Activated CD4-positive, alpha-beta T cell treated with anti-CD3 and anti-CD28 coated beads, Interleukin-2, Interleukin-6, amounts not matched to agents 100 ng/mL and 50 ng/mL, durations not matched to agents 16 hours and 8 hours (primary cell): ENCODE results near the gene IPO4.

Experiments used
- DNase-seq: peaks from one replicate; pipeline ENCODE4 v3.0.0-alpha.2; 2020

Gene IPO4

DNA sequence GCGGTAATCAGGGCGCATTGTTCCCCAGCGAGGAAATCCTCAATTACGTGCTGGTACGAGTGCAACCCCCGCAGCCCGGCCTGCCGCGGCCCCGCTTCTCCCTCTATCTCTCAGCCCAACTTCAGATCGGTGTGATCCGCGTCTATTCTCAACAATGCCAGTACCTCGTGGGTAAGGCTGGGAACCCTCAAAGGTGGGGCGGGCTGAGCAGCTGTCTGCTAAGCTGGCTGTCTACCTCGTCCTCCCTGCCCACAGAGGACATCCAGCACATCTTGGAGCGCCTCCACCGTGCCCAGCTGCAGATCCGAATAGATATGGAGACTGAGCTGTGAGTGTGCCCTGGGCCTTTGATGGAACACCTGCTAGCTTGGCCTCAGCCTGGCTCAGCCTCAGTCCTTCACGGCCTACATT lies 15.7 kb downstream of the IPO4 start:
- no peak for DNase-seq

DNA sequence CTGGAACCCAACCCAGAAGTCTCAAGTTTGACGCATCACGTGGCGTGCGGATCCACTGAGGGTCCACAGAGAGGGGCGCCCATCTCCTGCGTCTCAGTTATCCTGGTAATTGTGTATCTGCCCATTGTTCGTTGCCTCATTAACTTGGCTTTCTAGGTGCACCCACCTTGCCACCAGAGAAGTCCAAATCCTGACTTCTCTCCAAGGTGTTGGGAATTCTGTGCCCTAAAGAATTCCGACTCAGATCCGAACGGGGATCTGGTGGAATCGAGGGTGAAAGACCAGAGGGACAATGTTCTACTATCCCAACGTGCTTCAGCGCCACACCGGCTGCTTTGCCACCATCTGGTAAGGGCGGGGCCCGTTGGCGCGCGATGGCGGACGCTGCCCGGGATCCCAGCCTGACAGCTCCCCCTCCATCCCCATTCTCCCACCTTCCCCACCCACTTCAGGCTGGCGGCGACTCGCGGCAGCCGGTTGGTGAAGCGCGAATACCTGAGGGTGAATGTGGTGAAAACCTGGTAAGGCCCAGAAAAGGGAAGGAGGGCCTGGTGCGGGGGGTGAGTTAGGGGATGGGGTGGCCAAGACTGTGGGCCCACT lies 16.3 kb downstream of the IPO4 start:
- DNase-seq: no peak

DNA sequence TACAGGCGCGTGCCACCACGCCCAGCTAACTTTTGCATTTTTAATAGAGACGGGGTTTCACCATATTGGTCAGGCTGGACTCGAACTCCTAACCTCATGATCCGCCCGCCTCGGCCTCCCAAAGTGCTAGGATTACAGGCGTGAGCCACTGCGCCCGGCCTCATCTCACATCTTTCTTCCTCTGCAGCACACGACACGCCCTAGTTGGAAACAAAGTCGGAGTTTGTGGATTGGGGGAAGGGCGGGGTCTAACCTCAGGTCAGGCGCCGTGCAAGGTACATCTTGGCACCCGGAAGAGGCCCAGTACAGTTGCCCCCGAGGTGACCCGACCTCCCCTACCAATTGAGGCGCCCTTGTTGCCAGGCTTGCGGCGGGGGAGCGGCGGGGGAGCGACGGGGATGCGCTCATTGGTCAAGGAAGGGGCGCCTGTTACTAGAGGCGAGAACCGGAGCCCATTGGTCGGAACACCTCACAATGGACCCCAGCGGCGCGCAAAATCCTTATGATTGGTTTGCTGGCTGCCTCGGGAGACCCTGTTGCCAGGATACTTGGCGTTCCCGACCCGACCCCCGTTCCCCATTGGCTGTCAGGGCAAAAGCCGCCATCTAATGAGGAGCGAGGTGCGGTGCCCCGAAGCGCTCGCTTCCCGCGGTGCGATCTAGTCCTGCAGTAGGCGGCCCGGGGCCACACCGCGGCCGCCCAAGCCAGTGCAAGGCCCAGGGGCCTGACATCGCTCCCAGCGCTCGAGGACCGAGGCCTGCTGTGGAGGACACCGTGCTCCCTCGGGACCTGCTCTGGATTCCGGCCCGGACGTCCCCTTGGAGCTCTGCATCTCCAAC lies 17.0 kb downstream of the IPO4 start, which contains the start of gene REC8:
REC8 (plus strand) TSS at position 659 of the 839 bp plus-strand sequence. CDS start 473 bp downstream, outside the sequence.
- DNase-seq: peak; percentile 73

DNA sequence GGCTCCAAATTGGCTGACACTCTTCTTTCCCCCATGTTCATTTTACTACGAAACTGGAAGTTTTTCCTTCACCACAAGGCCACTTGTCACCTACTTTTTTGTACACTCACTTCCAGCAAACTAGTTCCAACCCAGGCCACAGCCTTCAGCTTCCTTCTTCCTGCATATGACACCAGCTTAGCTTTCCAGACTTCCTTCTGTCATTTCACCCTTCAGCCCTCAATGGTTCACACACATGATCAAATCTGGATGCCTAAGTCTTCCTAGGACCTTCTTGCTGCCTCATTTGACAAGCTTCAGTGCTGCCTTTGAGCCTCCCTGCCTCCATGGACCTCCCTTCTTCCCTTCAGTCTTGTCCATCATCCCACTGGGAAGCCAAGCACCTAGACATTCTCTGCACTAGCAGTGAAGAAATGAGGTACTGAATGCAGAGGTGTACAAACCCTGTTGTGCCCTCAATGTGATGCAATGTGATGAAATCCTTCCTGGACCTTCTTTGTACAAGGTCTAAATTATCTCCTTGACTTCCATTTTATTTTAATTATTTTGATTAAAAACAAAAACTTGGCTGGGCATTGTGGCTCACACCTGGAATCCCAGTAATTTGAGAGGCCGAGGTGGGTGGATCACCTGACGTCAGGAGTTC lies 21.0 kb downstream of the IPO4 start:
- no peak for DNase-seq

DNA sequence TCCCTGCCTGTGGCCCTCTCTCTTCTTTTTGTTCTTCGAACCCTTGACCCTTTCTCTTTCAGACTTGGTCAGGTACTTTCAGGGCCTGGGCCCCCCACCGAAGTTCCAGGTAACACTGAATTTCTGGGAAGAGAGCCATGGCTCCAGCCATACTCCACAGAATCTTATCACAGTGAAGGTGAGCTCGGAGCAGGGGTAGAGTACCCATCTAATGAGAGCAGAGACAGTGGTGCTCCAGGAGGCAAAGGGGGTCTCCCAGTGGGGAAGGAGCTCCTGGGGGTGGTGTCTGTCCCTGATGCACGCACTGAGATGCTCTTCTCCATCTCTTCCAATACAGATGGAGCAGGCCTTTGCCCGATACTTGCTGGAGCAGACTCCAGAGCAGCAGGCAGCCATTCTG lies 22.8 kb downstream of the IPO4 start:
- no peak for DNase-seq

DNA sequence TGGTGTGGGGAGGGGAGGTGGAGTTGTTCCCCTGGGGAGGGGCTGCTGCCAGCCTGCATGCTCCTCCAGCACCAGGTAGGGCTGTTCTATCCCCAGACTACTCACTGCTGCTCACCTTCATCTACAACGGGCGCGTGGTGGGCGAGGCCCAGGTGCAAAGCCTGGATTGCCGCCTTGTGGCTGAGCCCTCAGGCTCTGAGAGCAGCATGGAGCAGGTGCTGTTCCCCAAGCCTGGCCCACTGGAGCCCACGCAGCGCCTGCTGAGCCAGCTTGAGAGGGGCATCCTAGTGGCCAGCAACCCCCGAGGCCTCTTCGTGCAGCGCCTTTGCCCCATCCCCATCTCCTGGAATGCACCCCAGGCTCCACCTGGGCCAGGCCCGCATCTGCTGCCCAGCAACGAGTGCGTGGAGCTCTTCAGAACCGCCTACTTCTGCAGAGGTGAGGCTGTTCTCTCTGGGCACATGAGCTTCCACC lies 24.1 kb downstream of the IPO4 start:
- DNase-seq: no peak

DNA sequence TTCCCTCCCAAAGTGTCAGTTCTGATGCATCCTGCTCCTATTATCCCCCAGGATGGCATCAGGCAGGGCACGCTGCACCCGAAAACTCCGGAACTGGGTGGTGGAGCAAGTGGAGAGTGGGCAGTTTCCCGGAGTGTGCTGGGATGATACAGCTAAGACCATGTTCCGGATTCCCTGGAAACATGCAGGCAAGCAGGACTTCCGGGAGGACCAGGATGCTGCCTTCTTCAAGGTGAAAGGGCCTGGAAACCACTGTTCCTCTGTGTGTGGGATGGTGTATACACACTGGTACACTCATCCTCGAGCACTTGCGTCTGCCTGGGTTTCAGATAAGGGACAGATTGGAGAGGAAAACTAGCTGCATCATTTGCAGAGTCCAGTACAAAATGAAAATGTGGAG lies 26.5 kb downstream of the IPO4 start:
- no peak for DNase-seq

DNA sequence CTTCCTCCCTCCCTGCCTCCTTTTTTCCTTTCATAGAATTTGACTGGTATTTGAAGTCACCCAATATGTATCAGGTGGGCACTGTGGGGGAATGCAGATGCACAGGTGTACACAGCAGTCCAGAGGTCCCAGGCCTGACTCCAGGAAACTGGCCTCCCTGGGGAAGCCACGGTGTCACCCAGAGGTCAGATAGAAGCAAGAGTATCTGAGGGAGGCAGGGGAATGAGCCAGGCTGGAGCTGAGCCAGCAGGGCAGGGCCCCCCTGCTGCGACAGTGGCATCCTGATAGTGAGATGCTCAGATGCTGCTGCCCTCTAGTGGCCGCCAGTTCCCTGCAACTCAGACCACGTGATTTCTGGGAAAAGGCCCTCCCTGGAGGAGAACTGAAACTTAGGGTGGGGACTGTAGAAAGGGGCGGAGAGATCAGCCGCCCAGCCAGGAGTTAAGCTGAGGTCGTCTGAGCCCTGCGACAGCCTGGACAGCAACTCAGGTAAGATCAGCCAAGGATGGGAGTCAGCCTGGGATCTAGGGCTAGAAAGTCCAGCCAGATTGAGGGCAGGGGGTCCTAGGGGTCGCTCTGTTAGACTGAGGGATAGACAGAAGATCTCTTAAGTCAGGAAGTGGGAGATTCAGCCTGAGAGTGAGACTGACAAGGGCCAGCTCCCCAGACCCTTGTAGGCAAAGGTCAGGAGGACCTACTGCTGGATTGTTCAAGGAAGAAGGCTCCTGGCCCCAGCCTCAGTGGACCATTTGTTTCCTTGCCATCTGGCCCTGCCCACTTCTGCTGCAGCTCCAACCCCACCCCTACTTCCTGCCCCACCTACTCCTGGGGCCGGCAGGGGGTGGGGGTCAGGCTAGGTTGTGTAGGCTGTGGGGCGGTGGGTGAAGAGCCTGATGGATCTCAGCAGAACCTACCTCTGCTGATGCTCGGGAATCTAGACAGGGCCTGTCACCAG lies 27.5 kb downstream of the IPO4 start, which contains the start of gene IRF9:
IRF9 (plus strand) TSS at position 416 of the 955 bp plus-strand sequence. CDS start 880 bp downstream, outside the sequence.
- peak; percentile 98 for DNase-seq

DNA sequence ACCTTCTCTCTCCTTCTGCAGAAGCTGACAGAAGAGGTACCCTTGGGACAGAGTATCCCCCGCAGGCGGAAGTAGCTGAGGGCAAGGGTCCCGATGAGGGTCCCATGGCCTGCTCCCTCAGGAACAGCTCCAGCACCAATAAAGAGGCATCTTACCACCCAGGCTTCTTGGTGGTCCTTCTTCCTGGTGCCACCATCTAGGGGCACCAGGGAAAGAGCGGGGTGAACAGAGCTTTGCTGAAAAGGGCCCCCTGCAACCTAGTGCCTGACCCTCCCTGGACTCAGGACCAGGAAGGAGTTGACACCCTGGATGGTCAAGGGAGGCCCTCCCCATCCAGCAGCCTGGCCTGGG lies 28.1 kb downstream of the IPO4 start:
- no peak for DNase-seq

DNA sequence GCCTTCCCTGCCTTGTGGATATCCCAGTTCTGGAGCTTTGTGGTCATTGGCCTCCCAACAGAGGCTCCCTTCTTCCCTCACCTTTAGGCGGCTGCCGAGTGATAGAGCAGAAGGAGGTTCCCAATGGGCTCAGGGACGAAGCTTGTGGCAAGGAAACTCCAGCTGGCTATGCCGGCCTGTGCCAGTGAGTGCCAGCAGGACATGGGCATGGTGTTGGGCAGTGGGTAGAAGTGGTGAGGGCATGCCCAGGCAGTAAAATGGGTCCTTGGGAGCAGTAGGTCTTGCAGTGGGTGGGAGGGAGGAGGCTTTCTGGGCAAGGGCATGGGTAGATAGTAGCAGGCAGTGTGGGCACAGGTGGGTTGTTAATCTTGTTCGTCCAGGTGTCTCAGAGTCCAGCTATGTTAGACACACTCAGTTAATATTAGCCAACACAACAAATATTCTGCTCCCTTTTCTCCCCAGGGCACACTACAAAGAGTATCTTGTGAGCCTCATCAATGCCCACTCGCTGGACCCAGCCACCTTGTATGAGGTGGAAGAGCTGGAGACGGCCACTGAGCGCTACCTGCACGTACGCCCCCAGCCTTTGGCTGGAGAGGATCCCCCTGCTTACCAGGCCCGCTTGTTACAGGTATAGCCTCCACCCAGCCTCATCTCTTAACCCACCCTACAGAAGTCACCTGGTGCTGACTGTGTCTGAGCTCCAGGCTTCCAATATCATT lies 28.7 kb downstream of the IPO4 start:
- no peak for DNase-seq

DNA sequence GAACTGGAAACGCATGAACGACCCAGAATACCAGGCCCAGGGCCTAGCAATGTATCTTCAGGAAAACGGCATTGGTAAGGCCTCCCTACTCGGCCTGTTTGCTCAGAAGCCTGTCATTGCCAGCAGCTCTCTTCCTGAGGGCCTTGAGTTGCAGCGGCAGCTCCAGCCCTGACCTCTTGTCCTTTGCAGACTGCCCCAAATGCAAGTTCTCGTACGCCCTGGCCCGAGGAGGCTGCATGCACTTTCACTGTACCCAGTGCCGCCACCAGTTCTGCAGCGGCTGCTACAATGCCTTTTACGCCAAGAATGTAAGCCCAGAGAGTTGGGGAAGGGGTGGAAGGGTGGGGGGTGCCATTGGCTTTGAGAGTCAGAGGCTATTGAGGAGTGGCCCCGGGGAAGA lies 31.3 kb downstream of the IPO4 start:
- no peak for DNase-seq

DNA sequence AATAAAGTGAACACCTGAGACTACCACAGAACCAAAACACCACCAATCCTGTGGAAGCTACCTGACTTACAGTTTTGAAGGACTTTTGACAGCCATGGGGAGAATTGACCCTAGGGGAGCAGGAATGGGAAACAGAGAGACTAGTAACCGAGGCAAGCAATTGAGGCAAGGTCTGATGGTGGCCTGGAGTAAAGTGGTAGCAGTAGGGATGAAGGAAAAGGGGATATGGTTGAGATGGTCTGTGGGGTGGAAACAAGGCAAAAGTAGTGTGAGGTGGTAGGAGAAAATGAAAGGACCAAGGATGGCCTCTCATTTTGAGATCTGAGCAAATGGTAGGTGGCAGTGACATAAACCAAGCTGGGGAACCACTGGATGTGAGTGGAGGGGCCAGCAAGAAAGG lies 31.8 kb downstream of the IPO4 start:
- DNase-seq: no peak

DNA sequence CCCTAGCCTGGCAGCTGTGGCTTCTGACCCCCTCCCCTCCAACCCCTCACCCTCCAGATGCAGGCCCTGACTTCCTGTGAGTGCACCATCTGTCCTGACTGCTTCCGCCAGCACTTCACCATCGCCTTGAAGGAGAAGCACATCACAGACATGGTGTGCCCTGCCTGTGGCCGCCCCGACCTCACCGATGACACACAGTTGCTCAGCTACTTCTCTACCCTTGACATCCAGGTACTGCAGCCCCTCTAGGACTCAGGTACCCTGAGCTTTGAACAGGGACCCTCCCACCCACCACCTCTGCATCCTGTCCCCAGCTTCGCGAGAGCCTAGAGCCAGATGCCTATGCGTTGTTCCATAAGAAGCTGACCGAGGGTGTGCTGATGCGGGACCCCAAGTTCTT lies 33.5 kb downstream of the IPO4 start:
- no peak for DNase-seq

DNA sequence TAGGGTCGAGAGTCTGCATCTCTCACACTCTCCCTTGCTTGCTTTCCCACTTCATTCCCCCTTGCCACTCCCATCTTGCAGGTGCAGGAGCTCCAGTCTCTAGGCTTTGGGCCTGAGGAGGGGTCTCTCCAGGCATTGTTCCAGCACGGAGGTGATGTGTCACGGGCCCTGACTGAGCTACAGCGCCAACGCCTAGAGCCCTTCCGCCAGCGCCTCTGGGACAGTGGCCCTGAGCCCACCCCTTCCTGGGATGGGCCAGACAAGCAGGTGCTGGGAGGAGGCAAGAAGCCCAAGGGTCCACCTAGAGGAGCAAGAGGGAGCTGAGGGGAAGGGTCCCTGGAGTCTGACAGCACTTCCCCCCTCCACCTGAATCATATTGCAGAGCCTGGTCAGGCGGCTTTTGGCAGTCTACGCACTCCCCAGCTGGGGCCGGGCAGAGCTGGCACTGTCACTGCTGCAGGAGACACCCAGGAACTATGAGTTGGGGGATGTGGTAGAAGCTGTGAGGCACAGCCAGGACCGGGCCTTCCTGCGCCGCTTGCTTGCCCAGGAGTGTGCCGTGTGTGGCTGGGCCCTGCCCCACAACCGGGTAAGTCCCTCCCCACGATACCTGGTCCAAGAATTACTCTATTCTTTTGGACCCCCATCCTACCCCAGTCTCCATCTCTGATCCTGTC lies 37.1 kb downstream of the IPO4 start:
- DNase-seq: no peak

DNA sequence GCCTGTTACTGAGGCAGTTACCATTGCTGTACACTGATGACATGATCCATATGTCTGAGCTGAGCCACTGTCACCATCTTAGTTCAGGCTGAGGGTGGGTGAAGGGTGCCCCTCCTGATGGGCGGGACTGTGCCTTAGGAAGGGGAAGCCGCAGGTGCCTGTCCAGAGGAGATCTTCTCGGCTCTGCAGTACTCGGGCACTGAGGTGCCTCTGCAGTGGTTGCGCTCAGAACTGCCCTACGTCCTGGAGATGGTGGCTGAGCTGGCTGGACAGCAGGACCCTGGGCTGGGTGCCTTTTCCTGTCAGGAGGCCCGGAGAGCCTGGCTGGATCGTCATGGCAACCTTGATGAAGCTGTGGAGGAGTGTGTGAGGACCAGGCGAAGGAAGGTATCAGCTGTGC lies 37.6 kb downstream of the IPO4 start:
- no peak for DNase-seq

DNA sequence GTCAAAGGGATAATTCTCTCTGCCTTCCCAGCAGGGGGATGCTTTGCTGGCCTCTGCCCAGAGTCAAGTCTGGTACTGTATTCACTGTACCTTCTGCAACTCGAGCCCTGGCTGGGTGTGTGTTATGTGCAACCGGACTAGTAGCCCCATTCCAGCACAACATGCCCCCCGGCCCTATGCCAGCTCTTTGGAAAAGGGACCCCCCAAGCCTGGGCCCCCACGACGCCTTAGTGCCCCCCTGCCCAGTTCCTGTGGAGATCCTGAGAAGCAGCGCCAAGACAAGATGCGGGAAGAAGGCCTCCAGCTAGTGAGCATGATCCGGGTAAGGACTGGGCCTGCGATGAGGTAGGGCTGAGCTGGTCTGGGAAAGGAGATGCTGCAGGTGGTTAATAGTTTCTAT lies 38.0 kb downstream of the IPO4 start:
- no peak for DNase-seq

DNA sequence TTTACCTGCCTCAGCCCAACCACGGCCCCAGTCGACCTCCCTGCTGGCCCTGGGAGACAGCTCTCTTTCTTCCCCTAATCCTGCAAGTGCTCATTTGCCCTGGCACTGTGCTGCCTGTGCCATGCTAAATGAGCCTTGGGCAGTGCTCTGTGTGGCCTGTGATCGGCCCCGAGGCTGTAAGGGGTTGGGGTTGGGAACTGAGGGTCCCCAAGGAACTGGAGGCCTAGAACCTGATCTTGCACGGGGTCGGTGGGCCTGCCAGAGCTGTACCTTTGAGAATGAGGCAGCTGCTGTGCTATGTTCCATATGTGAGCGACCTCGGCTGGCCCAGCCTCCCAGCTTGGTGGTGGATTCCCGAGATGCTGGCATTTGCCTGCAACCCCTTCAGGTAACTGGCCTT lies 38.6 kb downstream of the IPO4 start:
- no peak for DNase-seq

DNA sequence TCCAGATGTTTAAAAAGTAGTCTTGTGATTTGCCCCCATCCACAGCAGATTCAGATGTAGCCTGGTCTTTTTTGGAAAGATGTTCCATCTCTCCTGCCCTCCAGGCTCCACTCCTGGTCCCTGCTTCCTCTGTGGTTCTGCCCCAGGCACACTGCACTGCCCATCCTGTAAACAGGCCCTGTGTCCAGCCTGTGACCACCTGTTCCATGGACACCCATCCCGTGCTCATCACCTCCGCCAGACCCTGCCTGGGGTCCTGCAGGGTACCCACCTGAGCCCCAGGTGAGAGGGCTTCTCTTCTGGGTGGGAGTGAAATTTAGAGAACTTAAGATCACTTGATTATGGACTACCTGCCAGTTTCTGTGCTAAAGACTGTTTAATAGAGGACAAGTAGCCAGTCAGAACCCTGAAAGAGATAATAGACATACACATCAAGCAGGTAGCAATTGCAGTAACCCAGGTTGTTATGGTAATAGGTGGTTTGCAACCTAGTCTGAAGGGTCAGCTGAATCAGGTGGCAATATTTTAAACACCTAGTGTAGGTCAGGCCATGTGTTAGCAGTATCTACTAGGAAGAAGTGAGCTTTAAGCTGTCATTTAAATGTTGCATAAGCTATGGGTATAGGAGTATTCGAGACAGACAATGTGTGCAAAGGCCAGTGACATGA lies 39.2 kb downstream of the IPO4 start:
- DNase-seq: no peak

DNA sequence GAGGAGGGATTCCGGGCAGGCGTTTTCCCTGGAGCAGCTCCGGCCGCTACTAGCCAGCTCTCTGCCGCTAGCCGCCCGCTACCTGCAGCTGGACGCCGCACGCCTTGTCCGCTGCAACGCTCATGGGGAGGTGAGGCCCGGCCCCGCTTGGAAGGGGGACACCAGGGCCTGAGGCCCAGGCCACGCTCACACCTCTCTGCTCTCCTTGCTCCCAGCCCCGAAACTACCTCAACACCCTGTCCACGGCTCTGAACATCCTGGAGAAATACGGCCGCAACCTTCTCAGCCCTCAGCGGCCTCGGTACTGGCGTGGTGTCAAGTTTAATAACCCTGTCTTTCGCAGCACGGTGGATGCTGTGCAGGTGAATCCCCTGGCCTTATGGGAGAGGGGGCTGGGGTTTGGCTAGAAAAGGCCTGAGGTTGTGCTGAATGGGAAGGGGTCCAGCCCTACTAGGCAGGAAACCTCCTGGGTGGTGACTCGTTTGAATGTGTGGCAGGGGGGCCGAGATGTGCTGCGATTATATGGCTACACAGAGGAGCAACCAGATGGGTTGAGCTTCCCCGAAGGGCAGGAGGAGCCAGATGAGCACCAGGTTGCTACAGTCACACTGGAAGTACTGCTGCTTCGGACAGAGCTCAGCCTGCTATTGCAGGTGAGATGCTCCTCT lies 40.7 kb downstream of the IPO4 start:
- no peak for DNase-seq
